Natural killer cell (primary cell): ENCODE measurements around the gene LRSAM1. TPM values are rescaled to one million over a fixed set of nuclear protein-coding genes. Genes with fewer than 3 reads are reported as not detected.

Experiments used
- ATAC-seq, 3 donors: fragments of 150-1000 bp in 2 of 3; fragments of 200-7000 bp in 1 of 3; cut with Tn5 transposase; 1 replicate in 1 of 3; 2 replicates in 2 of 3; pipeline ENCODE4 v1.10.0; 2021; ENCODE audit warnings: mild to moderate bottlenecking in 2 of 3, moderate library complexity in 2 of 3
- DNase-seq, 2 donors: peaks; one replicate each; pipeline versions ENCODE4 v3.0.0 to v3.0.0-alpha.2; 2013 to 2021; ENCODE audit warnings: mixed read lengths in 1 of 2
- H3K27ac ChIP-seq: one replicate; pipeline ENCODE4 v1.5.1; 2013; ENCODE audit warnings: mild to moderate bottlenecking, low read length
- H3K27me3 ChIP-seq: one replicate; pipeline ENCODE4 v1.6.1; 2013; ENCODE audit warnings: low read length; ENCODE audit not compliant: control insufficient read depth, insufficient read depth
- H3K36me3 ChIP-seq: one replicate; pipeline ENCODE4 v1.6.1; 2013; ENCODE audit warnings: low read length; ENCODE audit not compliant: control insufficient read depth, insufficient read depth
- H3K4me1 ChIP-seq: one replicate; pipeline ENCODE4 v1.6.1; 2013; ENCODE audit warnings: low read length; ENCODE audit not compliant: control insufficient read depth, insufficient read depth
- H3K4me3 ChIP-seq: one replicate; pipeline ENCODE4 v1.5.1; 2013; ENCODE audit warnings: low read length
- H3K9me3 ChIP-seq: one replicate; pipeline ENCODE4 v1.6.1; 2013; ENCODE audit warnings: low read length; ENCODE audit not compliant: control insufficient read depth, insufficient read depth
- H3K27ac Mint-ChIP-seq, 2 donors: one replicate each; pipeline ENCODE4 v1.8.0; 2022; ENCODE audit warnings: mild to moderate bottlenecking in 2 of 2, mixed read lengths in 2 of 2, moderate library complexity in 1 of 2
- H3K27me3 Mint-ChIP-seq, 2 donors: one replicate each; pipeline ENCODE4 v1.8.0; 2022; ENCODE audit warnings: low read depth in 2 of 2, mixed read lengths in 2 of 2
- H3K36me3 Mint-ChIP-seq: one replicate; pipeline ENCODE4 v1.8.0; 2022; ENCODE audit warnings: mixed read lengths
- H3K4me1 Mint-ChIP-seq, 2 donors: one replicate each; pipeline ENCODE4 v1.8.0; 2022; ENCODE audit warnings: mixed read lengths in 2 of 2
- H3K4me3 Mint-ChIP-seq: one replicate; pipeline ENCODE4 v1.8.0; 2022; ENCODE audit warnings: mild to moderate bottlenecking, moderate library complexity, mixed read lengths
- H3K9me3 Mint-ChIP-seq, 2 donors: one replicate each; pipeline ENCODE4 v1.8.0; 2022; ENCODE audit warnings: mixed read lengths in 2 of 2
- CTCF ChIP-seq: fragments of 200-600 bp; IDR thresholded peaks from one replicate; pipeline ENCODE4 v1.8.0; 2022; ENCODE audit warnings: antibody characterized with exemption
- WGBS: methylation state at CpG from one replicate; pipeline ENCODE4 v1.1.7; 2013; ENCODE audit warnings: missing lambda C conversion rate; ENCODE audit not compliant: insufficient coverage; 5-methylcytosine and 5-hydroxymethylcytosine counted together
- intact Hi-C: fragments of 100-400 bp; cut with micrococcal nuclease; formaldehyde crosslinking; loops from one replicate; pipeline ENCODE4 v1.14.2; 2022
- total RNA-seq, 4 donors: library from RNA; stranded (reverse); fragments of 120-200 nt in 1 of 4; gene quantifications; one replicate each; pipeline versions ENCODE4 v1.2.3 to v1.2.4, GENCODE V29; 2013 to 2022

The LRSAM1 gene
- total RNA-seq, 3 donors from 2014 or later (not counting 1 experiment from before 2014, with no cell fraction given): 17.4 to 24.6 (median 20.7) TPM

GRCh38 chr9:127437497-127438264, 13.6 kb upstream of the LRSAM1 start:
- intact Hi-C loops: no loop called here
- 64% methylated on average over 11 of the region's 12 CpGs for WGBS
- no peaks in the 10 kb centered on the region for H3K9me3 ChIP-seq
- no peak overlapping the region for H3K4me3 ChIP-seq
- peak overlapping the region; percentile 9 for H3K27ac ChIP-seq
- Mint-ChIP-seq H3K4me1 (peaks cover 14 to 24% of the 10 kb centered on the region in 2 donors), H3K4me3 (peak overlapping the region; percentile 35), H3K36me3 (peaks cover 7% of the 10 kb centered on the region), H3K9me3 (no peaks in the 10 kb centered on the region), H3K27ac (peak overlapping the region; percentile 63 to 79), H3K27me3 (no peaks in the 10 kb centered on the region)
- TF ChIP-seq CTCF: no peak
- no peaks in the 10 kb centered on the region for H3K27me3 ChIP-seq
- H3K4me1 ChIP-seq: peaks cover 25% of the 10 kb centered on the region
- peaks cover 76% of the 10 kb centered on the region for H3K36me3 ChIP-seq
- DNase-seq: peak in 1 of 2 donors; percentile 68
- peak; percentile 76 to 90 (median 87) for ATAC-seq

GRCh38 chr9:127438394-127438793, 12.9 kb upstream of the LRSAM1 start:
- H3K27me3 Mint-ChIP-seq: no peaks in the 10 kb centered on the region
- TF ChIP-seq CTCF: no peak
- peaks cover 25% of the 10 kb centered on the region for H3K4me1 ChIP-seq
- H3K4me3 Mint-ChIP-seq: no peak overlapping the region
- H3K36me3 Mint-ChIP-seq: peaks cover 7% of the 10 kb centered on the region
- intact Hi-C loops: no loop called here
- no peaks in the 10 kb centered on the region for H3K27me3 ChIP-seq
- DNase-seq: no peak
- no peak overlapping the region for H3K27ac ChIP-seq
- peak overlapping the region; percentile 63 to 79 for H3K27ac Mint-ChIP-seq
- no peak for ATAC-seq
- H3K4me3 ChIP-seq: no peak overlapping the region
- H3K4me1 Mint-ChIP-seq: peaks cover 14 to 24% of the 10 kb centered on the region in 2 donors
- no peaks in the 10 kb centered on the region for H3K9me3 Mint-ChIP-seq
- peaks cover 78% of the 10 kb centered on the region for H3K36me3 ChIP-seq
- WGBS: 96% methylated on average over 9 of the region's 9 CpGs
- no peaks in the 10 kb centered on the region for H3K9me3 ChIP-seq

- Mint-ChIP-seq H3K27me3 (no peaks in the 10 kb centered on the region), H3K4me1 (peaks cover 26 to 29% of the 10 kb centered on the region in 2 donors), H3K4me3 (no peak overlapping the region), H3K9me3 (no peaks in the 10 kb centered on the region), H3K27ac (peak overlapping the region; percentile 36 to 72), H3K36me3 (no peaks in the 10 kb centered on the region)
- Histone ChIP-seq H3K4me1 (peaks cover 6% of the 10 kb centered on the region), H3K4me3 (no peak overlapping the region), H3K36me3 (peaks cover 84% of the 10 kb centered on the region), H3K27ac (no peak overlapping the region), H3K9me3 (no peaks in the 10 kb centered on the region), H3K27me3 (no peaks in the 10 kb centered on the region)
- no peak for TF ChIP-seq CTCF
- DNase-seq: no peak
- 85% methylated on average over 16 of the region's 17 CpGs for WGBS
- no peak for ATAC-seq
- intact Hi-C loops: no loop called here
Observed at GRCh38 chr9:127444283-127444920, 6.9 kb upstream of the LRSAM1 start.
